Fibroblast of mammary gland (primary cell): ENCODE measurements around the gene DTX4.
A peak's percentile ranks its signal among the peaks of the same experiment; 100 is the strongest.

Source experiments
- DNase-seq: peaks from one replicate; pipeline ENCODE4 v3.0.0-alpha.2; 2010; ENCODE audit warnings: low read depth
- H3K4me3 ChIP-seq: 2 replicates; pipeline ENCODE4 v1.5.1; 2011; ENCODE audit warnings: low read depth, mild to moderate bottlenecking, low read length, moderate library complexity; ENCODE audit not compliant: control insufficient read depth
- CTCF ChIP-seq: conservative IDR thresholded peaks from 2 replicates; pipeline ENCODE4 v1.5.1; 2011; ENCODE audit warnings: low read depth, low read length, inconsistent platforms; ENCODE audit not compliant: control insufficient read depth, insufficient read depth

DTX4 gene

GRCh38 chr11:59184691-59185339, 12.9 kb downstream of the DTX4 start:
- H3K4me3 ChIP-seq, result no peak overlapping the region
- DNase-seq, result no peak
- no peak for TF ChIP-seq CTCF

- no peak overlapping the region for H3K4me3 ChIP-seq
- DNase-seq, result no peak
- TF ChIP-seq CTCF, result no peak
Observed at GRCh38 chr11:59185386-59185945, 13.5 kb downstream of the DTX4 start.

- DNase-seq, result no peak
- H3K4me3 ChIP-seq, result no peak overlapping the region
- TF ChIP-seq CTCF, result peak; percentile 55
Observed at GRCh38 chr11:59186130-59186594, 14.2 kb downstream of the DTX4 start.

- DNase-seq, result no peak
- TF ChIP-seq CTCF, result no peak
- no peak overlapping the region for H3K4me3 ChIP-seq
Observed at GRCh38 chr11:59187035-59187434, 15.1 kb downstream of the DTX4 start.

DNA sequence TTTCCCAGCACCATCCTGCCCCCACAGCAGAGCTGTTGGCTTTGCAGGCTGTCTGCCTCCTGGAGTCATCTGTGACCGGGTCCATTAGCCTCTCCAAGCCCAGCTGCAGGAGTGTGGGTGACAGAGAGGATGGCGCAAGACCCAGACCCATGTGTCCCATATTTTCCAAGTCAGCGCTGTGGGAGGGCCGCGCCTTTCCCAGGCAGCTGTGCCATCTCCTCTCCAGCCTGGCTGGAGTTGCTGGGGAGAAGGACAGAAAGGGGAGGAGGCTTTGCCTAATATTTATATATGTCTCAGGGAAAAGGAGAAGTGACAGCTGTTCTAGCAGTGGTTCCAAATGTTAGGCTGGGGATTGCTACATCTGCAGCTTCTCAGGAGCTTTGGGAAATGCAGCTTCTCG, 15.7 kb downstream of the DTX4 start:
- TF ChIP-seq CTCF, result no peak
- peak; percentile 18 for DNase-seq
- H3K4me3 ChIP-seq, result no peak overlapping the region

- no peak for DNase-seq
- TF ChIP-seq CTCF, result no peak
- H3K4me3 ChIP-seq, result no peak overlapping the region
Observed at GRCh38 chr11:59188954-59189353, 17.0 kb downstream of the DTX4 start.
